ENCODE data around the gene COL6A1. TPM values are rescaled to one million over a fixed set of nuclear protein-coding genes. Genes with fewer than 3 reads are reported as not detected.

COL6A1 gene
- total RNA-seq, 3 donors from 2014 or later (not counting 1 experiment from before 2014, with no cell fraction given): 1.0 to 5.2 (median 2.5) TPM

- WGBS (ENCODE audit: insufficient coverage): 90% methylated on average over 16 of the region's 16 CpGs
- intact Hi-C loops (cut with micrococcal nuclease): no loop called here
- Histone ChIP-seq H3K27ac (ENCODE audit: low read length) (no peak overlapping the region), H3K9me3 (ENCODE audit: control insufficient read depth, insufficient read depth, low read length) (no peaks in the 10 kb centered on the region), H3K4me1 (ENCODE audit: control insufficient read depth, insufficient read depth, low read length) (no peaks in the 10 kb centered on the region), H3K36me3 (ENCODE audit: control insufficient read depth, insufficient read depth, low read length) (no peaks in the 10 kb centered on the region), H3K4me3 (ENCODE audit: low read length) (no peak overlapping the region), H3K27me3 (ENCODE audit: control insufficient read depth, insufficient read depth, low read length) (no peaks in the 10 kb centered on the region)
- Mint-ChIP-seq H3K4me3 (no peak overlapping the region), H3K4me1 (no peaks in the 10 kb centered on the region), H3K9me3 (no peaks in the 10 kb centered on the region), H3K36me3 (no peaks in the 10 kb centered on the region), H3K27me3 (ENCODE audit: low read depth in 2 of 2) (peaks cover 0 to 3% of the 10 kb centered on the region in 2 donors), H3K27ac (no peak overlapping the region)
- no peak for TF ChIP-seq CTCF (IDR thresholded peaks at IDR 0.05)
- ATAC-seq: no peak
- DNase-seq: no peak
These were observed 33.8 kb upstream of the COL6A1 start for GRCh38 chr21:45947716-45948255.

- TF ChIP-seq CTCF (IDR thresholded peaks at IDR 0.05): no peak
- whole genome bisulfite sequencing (ENCODE audit: insufficient coverage): 81% methylated on average over 29 of the region's 29 CpGs
- Mint-ChIP-seq H3K4me3 (no peak overlapping the region), H3K27me3 (ENCODE audit: low read depth in 2 of 2) (peaks cover 0 to 7% of the 10 kb centered on the region in 2 donors), H3K27ac (no peak overlapping the region), H3K9me3 (no peaks in the 10 kb centered on the region), H3K4me1 (no peaks in the 10 kb centered on the region), H3K36me3 (no peaks in the 10 kb centered on the region)
- intact Hi-C loops (cut with micrococcal nuclease): no loop called here
- Histone ChIP-seq H3K27ac (ENCODE audit: low read length) (no peak overlapping the region), H3K4me1 (ENCODE audit: control insufficient read depth, insufficient read depth, low read length) (no peaks in the 10 kb centered on the region), H3K36me3 (ENCODE audit: control insufficient read depth, insufficient read depth, low read length) (no peaks in the 10 kb centered on the region), H3K4me3 (ENCODE audit: low read length) (no peak overlapping the region), H3K9me3 (ENCODE audit: control insufficient read depth, insufficient read depth, low read length) (no peaks in the 10 kb centered on the region), H3K27me3 (ENCODE audit: control insufficient read depth, insufficient read depth, low read length) (no peaks in the 10 kb centered on the region)
- ATAC-seq: no peak
- no peak for DNase-seq
These were observed 32.9 kb upstream of the COL6A1 start for GRCh38 chr21:45948576-45949141.

GRCh38 chr21:45949928-45950739 is 31.4 kb upstream of the COL6A1 start:
- no peak overlapping the region for H3K27ac ChIP-seq (ENCODE audit: low read length)
- Mint-ChIP-seq H3K27me3 (ENCODE audit: low read depth in 2 of 2) (peaks cover 2 to 7% of the 10 kb centered on the region in 2 donors), H3K36me3 (no peaks in the 10 kb centered on the region), H3K4me1 (no peaks in the 10 kb centered on the region), H3K9me3 (no peaks in the 10 kb centered on the region), H3K27ac (no peak overlapping the region), H3K4me3 (no peak overlapping the region)
- no peaks in the 10 kb centered on the region for H3K27me3 ChIP-seq (ENCODE audit: control insufficient read depth, insufficient read depth, low read length)
- intact Hi-C loops (cut with micrococcal nuclease): no loop called here
- ATAC-seq (no peak), DNase-seq (no peak)
- no peak for TF ChIP-seq CTCF (IDR thresholded peaks at IDR 0.05)
- H3K4me1 ChIP-seq (ENCODE audit: control insufficient read depth, insufficient read depth, low read length): no peaks in the 10 kb centered on the region
- H3K9me3 ChIP-seq (ENCODE audit: control insufficient read depth, insufficient read depth, low read length): no peaks in the 10 kb centered on the region
- no peak overlapping the region for H3K4me3 ChIP-seq (ENCODE audit: low read length)
- 87% methylated on average over 35 of the region's 35 CpGs for WGBS (ENCODE audit: insufficient coverage)
- no peaks in the 10 kb centered on the region for H3K36me3 ChIP-seq (ENCODE audit: control insufficient read depth, insufficient read depth, low read length)

All from natural killer cell (primary cell).